PFSK-1 (cell line): Measurements from ENCODE around the gene SEZ6.

Source experiments
- FOXP2 ChIP-seq: optimal IDR thresholded peaks from 2 replicates; pipeline ENCODE3; 2011; ENCODE audit warnings: borderline replicate concordance, control low read depth, inconsistent platforms; ENCODE audit not compliant: insufficient read depth; ENCODE audit errors: extremely low read length, extremely low read depth
- POLR2AphosphoS5 ChIP-seq: IDR thresholded peaks from 2 replicates; pipeline ENCODE4 v1.6.1; 2012; ENCODE audit warnings: low read depth, mild to moderate bottlenecking, control low read depth, low read length, moderate library complexity
- REST ChIP-seq, 2 experiments: IDR thresholded peaks; 2 replicates each; pipeline versions ENCODE4 v1.6.1 to v1.8.0; 2011 to 2012; ENCODE audit warnings: low read depth in 2 of 2, low read length in 2 of 2, control low read depth in 1 of 2, inconsistent platforms in 1 of 2, mild to moderate bottlenecking in 1 of 2, moderate library complexity in 1 of 2; ENCODE audit not compliant: insufficient read depth in 1 of 2
- SIN3A ChIP-seq: IDR thresholded peaks from 2 replicates; pipeline ENCODE4 v1.6.1; 2012; ENCODE audit warnings: mild to moderate bottlenecking, low read length, moderate library complexity, borderline replicate concordance; ENCODE audit not compliant: insufficient read depth
- TAF1 ChIP-seq: IDR thresholded peaks from 2 replicates; pipeline ENCODE4 v1.6.1; 2012; ENCODE audit warnings: low read length, control low read depth, borderline replicate concordance; ENCODE audit not compliant: insufficient read depth

SEZ6 gene

GRCh38 chr17:28929787-28930186, 76.0 kb downstream of the SEZ6 start:
- TF ChIP-seq FOXP2 = no peak
- no peak for TF ChIP-seq REST (IDR thresholded peaks at IDR 0.05; ENCODE audit: insufficient read depth in 1 of 2, low read depth in 2 of 2, low read length in 2 of 2)
- TF ChIP-seq POLR2AphosphoS5 = no peak
- no peak for TF ChIP-seq SIN3A
- TF ChIP-seq TAF1 = no peak

- no peak for TF ChIP-seq REST (IDR thresholded peaks at IDR 0.05; ENCODE audit: insufficient read depth in 1 of 2, low read depth in 2 of 2, low read length in 2 of 2)
- no peak for TF ChIP-seq FOXP2
- no peak for TF ChIP-seq SIN3A
- no peak for TF ChIP-seq POLR2AphosphoS5
- TF ChIP-seq TAF1 = no peak
Measured at GRCh38 chr17:28928061-28928460, 77.8 kb downstream of the SEZ6 start.

- TF ChIP-seq FOXP2 = no peak
- no peak for TF ChIP-seq POLR2AphosphoS5
- no peak for TF ChIP-seq SIN3A
- TF ChIP-seq REST (IDR thresholded peaks at IDR 0.05; ENCODE audit: insufficient read depth in 1 of 2, low read depth in 2 of 2, low read length in 2 of 2) = no peak
- no peak for TF ChIP-seq TAF1
Measured at GRCh38 chr17:28926786-28927185, 79.0 kb downstream of the SEZ6 start.

DNA sequence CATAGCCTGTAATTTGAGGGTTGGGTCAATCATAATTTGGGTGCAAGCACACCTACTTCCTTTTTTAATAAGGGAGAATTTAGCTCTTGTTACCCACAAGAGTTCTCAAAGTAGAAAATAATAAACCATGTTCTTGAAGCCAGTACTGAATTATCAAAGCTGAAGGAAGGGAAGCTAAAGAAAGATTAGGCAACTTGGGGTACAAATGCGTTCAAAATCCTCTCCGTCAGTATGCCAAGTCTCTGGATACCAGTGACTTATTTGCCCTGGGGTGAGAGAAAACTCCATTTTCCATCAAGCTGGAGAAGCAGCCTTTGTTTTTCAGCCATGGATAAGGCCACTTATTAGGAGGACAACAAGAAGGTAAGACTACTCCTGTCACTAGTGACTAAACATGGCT, 79.5 kb downstream of the SEZ6 start:
- no peak for TF ChIP-seq TAF1
- TF ChIP-seq SIN3A = no peak
- no peak for TF ChIP-seq POLR2AphosphoS5
- TF ChIP-seq REST (IDR thresholded peaks at IDR 0.05; ENCODE audit: insufficient read depth in 1 of 2, low read depth in 2 of 2, low read length in 2 of 2) = no peak
- TF ChIP-seq FOXP2 = no peak

DNA sequence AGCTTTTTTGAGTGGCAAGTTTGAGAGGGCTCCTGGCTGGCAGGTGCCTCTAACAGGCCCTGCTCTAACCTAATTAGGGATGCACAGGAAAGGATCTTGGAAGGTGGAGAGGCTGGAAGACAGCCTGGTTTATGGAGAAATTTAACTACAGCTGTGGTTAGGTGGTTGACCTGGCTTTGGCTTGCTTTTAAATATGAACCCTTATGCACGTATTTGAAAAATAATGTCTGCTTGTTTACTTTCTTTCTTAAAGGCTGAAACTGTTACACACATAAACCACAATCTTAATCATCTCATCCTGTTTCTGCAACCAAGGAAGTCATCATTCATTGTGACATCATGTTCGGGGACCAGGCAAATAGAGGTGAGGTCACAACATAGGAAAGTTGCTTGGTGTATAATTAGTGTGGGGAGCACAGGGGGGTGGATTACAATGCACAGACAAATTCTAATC, 79.9 kb downstream of the SEZ6 start:
- no peak for TF ChIP-seq SIN3A
- no peak for TF ChIP-seq POLR2AphosphoS5
- TF ChIP-seq FOXP2 = no peak
- TF ChIP-seq REST (IDR thresholded peaks at IDR 0.05; ENCODE audit: insufficient read depth in 1 of 2, low read depth in 2 of 2, low read length in 2 of 2) = no peak
- no peak for TF ChIP-seq TAF1
